COLO668 (cell line): ENCODE results near the gene GABRA4.

ENCODE experiments used
- DNase-seq: peaks from one replicate; lab custom pipeline; 2025; ENCODE audit not compliant: unreplicated experiment; lab: John Stamatoyannopoulos, UW

Gene GABRA4

DNA sequence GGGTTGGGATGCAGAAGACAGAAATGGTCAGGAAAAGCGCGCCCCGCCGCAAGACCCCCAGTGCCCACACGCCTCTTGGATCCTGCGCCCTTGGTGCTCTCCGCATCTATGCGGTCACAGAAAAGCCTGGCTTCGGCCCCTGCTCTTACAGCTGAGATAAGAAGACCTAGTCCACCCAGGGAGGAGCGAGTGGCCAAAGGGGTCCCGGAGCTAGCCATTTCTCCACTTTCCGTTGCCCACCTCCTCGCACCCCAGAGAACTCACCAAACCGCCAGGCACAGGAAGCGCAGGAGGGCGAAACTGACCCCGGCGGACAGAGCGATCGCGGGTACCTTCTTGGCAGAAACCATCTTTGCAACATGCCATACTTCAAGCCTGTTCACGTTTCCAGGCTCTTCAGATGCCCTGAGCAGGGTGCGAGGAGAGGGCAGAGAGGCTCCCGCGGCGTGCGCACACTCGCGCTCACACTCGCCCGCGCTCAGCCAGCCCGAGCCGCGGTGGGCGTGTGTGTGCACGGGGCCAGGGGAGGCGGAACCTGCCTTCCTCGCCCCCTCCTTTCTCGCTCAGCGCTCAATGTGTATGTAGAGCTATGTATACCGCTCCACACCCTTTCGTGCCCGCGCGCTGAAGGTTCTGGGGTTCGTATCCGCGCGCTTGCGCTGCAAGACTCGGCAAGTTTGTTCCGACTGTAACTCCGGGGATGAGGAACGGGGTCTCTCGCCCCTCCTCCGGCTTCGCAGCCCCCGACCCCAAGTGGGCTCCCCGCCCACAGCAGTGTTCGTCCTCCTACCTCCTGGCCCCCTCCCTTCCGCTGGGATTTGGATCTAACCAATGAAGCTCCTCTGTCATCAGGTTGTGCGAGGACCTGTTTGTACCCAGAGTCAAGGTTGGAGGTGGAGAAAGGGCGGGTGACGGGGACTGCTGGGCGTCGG, at the start of gene GABRA4:
GABRA4 (minus strand) TSS at position 507 of the 932 bp plus-strand sequence; CDS start at position 350, 157 bp downstream.
- DNase-seq: peak; percentile 36

DNA sequence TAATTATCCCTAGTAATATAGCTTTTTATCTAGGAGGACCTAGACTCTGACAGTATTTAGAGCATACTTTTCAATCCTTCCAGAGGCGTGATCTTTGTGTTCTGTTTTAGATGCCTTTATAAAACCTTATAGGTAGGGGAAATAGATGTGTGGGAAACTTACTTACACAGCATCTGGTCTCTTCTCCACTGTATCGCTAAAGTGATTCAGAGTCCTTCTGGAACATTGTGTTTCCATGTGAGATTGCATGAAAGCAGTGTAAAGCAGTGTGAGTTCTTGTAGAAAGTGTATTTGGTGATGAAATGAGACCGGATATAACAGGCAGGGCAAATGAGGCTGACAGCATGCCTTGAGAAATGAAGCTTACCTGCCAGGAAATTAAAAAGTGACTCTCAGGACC, 47.4 kb upstream of the GABRA4 start:
- no peak for DNase-seq

DNA sequence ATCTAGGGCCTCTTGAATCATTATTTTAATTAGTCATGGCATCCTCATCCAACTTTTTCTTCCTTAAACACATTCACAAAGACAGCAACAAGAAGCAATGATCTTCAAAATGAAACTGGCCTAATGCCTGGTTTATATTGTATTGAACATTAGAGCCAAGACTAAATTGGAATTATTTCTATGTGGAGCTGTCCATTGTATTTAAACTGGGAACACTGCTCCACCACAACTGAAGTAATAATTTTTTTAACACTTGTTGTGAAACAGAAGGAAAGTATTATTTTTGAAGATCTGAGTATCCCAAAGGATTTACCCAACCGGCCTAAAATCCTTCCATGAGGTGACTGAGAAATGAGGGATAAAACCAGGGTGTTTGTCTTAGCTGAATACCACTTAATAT, 44.9 kb upstream of the GABRA4 start:
- no peak for DNase-seq

DNA sequence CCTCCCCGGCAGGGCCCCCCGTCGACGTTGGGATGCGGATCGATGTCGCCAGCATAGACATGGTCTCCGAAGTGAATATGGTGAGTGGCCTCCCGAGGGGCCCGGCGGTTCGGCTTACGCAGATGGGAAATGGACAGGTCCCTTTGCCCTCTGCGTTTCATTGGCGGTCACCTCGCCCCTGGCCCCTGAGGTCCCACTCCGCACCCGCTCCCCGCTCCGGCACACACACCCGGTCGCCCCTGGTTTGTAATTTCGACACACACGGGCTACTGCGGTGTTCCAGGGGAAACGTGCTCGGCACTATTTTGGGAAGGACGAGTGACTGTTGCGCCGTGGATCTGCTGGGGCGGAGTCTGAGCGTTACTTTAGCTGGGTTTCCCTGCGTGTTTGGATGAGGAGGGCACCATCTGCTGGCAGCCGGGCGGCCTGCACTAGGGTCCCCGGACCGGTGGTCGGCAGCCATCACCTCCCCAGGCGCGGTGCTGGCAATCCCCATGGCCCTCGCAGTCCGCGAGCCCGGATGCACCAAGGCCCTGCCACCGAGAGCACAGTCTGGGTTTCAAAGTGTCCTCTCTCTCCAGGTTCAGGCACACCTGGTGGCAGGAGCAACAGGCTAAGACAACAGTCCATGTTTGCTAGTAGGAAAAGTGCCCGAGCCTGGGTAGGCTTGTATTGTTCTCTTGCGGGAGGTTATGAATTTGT, 39.2 kb upstream of the GABRA4 start:
- DNase-seq: peak; percentile 76

DNA sequence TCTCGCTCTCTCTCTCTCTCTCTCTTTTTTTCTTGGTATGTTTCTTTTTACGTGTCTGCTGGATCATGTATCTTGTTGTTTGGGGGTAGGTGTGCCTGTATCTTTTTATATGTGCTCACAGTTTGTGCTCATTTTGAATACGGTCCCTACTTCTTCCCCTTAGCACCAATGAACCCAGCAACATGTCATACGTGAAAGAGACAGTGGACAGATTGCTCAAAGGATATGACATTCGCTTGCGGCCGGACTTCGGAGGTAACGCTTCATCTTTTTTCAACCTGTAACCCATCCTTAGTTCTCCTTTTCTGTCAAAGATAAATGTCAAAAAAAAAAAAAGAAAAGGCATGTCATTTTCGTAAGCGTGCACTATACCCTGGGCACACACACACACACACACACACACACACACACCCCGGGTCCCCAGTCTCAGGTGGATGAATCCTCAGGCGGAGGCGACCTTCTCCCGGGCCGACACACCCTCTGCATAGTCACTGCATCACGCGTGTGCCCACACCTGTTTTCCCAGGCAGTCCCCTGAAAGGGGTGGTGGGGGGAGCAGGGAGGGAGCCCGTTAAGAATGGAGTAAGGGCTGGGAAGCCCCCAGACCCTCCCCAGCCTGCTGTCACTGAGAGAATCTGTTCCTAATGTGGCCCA, 38.5 kb upstream of the GABRA4 start:
- peak; percentile 41 for DNase-seq

DNA sequence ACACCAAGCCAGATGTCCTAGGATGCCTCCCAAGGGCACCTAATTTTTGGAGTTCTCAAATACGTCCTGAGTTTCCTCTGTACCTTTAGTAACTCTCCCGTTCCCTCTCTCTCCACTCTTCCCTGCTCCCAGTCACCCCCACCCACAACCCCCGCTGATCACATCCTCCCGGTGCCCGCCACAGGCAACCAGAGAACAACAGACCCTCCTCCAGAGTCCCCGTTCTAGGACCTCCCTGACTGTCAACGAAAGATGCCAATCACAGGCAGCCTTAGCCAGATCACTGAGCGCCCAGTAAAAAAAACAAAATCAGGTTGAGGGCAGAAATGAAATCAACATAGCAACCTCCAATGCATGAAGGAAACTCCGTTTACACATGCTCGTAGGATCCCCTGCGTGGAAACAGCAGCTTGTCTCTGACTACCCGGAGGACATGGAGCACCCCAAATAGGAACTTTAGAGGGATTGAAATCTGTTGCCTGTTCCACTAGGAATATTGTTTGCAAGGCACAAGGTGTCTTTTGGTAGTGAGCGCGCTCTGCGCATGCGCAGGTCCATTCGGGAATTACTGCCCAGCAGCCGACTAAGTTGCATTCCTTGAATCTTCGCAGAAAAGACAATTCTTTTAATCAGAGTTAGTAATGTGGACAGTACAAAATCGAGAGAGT, 37.8 kb upstream of the GABRA4 start, which contains the start of gene GABRB1:
GABRB1 (plus strand) TSS at position 557 of the 668 bp plus-strand sequence.
- DNase-seq: peak; percentile 47

DNA sequence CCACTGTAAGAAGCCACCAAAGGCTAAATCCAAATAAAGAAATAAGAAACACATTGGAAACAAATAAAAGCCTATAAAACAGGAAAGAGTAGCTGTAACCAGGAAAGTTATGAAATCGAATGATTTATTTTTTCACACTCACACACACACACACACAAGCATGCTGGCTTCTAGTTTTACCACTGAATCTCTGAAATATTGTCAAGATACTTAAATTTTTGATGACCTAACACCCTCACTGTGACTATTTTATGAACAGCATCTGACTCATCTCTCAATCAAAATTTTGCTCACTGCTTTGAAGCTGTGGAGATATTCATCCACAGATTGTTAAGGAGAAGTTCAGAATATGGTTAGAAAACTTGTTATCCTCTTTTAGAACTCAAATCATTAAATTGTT, 24.1 kb upstream of the GABRA4 start:
- DNase-seq: no peak

DNA sequence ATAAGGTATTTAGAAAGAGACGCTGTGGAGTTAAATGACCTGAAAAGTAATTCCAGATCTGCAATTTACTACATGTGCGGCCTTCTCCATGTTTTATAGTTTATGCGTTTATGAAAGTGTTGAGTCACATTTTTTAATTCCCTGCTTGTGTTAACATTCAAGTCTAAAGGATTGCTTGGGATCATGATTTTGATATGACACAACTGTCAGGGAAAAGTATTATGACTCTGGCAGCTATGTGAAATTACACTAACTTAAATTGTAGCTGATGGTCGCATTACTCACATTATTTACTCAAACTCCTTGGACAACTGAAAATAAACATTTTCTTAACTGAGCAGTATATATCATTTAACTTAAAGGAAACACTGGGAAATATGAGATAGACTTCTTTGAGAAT, 23.7 kb upstream of the GABRA4 start:
- DNase-seq: no peak

DNA sequence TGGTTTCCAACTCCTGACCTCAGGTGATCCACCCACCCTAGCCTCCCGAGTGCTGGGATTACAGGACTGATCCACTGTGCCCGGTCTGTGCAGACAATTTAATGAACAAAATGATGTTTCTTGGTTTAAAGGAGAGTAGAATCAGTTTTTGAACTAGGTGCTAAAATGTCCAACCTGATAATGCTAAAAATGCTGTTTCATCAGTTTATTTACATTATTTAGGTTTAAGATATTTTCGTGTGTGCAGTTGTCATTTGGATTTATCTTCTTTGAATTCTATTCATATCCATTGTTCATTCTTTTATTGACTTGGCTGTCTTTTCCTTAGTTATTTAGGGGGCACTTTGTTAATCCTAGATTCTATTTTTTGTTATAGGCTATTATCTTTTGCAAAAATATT, 20.0 kb upstream of the GABRA4 start:
- no peak for DNase-seq

DNA sequence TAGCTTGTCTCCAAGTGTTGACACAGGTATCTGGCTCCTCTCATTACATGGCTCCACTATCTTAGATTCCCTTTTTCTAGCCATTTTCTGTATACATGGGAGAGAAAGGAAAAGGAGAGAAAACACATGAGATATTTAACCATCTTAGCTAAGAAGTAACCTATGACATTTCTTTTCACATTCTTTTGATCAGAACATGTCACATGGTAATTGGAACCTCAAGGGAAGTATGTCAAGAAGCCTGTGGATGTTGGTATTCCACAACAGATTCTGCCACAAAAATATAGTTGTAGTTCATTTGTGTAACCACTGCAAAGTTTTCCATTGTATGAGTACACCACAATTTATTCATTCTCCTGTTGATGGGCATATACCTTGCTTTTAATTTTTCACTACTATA, 19.3 kb upstream of the GABRA4 start:
- no peak for DNase-seq

DNA sequence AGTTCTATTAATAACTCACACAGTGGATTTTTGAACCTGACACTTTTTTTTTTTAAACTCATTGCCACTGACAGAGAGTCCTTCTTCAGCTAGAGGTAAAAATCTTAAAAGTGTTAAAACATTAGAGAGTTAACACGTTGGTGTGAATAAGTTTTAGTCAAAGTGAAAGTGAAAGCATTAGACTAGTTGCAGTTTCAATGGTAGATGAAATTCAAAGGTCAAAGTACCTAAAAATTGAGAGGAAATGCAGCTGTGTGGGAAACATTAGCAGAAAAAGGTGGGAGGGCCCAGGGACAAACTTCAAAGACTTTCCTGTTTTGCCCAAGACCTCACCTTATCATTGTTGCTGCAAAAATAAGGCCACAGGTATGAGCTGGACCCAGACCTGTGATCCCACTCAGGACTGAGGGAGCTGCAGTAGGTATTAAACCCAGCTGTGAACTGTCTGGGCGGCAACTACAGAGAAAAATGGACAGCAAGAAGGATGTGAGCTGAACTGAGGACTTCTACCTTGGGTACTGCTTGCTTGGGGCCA, 17.6 kb upstream of the GABRA4 start:
- DNase-seq: no peak

DNA sequence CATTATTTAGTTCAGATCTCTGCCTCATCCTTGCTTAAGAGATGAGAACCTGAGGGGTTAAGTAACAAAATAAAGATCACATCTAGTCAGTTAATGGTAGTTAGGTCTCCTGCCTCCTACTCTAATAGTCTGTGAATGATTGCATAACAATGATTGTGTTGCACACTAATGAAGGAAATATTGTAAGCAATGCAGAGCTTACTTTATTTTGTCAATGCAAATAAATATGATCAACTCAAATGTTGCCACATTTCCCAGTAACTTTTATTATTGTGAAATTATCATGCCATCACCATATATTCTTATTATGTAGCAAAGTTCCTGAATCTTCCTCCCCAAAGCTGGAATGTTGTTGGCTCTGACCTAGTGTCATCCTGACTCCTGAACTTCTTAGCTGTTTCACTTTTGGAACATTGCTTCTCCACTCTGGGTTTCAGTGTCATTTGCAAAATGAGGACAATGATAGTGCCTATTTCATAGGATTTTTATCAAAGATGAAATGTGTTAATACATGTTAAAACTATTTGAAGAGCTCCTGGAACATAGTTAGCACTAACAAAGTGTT, 17.0 kb upstream of the GABRA4 start:
- no peak for DNase-seq

DNA sequence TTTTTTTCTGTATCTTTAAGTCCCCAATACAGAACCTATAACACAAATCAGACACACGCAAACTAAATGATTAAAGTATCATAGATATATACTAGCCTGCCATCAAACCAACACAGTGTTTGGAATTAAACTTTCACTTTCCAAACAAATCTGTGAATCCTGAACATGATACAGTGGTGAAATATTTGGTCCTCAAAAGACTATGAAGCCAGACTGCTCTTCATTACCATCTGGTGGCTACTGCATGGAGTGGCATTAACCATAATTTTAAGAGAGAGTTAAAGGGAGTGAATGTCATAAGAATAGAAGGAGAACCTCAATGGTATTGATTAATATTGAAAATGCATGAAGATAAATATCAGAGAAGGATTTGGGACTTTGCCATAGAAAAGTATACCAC, 9.2 kb upstream of the GABRA4 start:
- no peak for DNase-seq

DNA sequence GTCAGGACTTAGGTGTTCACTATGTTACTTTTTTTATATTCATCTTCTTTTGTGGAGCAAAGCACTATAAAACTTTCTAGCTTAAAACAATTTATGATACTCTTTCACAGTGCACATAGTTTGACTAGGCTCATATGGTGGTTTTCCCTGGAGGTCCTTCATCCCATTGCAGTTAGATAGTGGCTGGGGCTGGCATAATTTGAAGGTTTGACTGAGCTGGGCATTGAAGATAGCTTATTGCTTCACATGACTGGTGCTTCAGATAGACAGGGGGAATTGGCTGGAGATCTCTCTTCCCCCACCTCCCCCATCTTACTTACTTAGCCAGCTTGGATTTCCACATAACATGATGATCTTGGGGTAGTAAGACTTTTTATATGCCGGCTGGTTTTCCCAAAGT, 7.0 kb upstream of the GABRA4 start:
- DNase-seq: no peak

DNA sequence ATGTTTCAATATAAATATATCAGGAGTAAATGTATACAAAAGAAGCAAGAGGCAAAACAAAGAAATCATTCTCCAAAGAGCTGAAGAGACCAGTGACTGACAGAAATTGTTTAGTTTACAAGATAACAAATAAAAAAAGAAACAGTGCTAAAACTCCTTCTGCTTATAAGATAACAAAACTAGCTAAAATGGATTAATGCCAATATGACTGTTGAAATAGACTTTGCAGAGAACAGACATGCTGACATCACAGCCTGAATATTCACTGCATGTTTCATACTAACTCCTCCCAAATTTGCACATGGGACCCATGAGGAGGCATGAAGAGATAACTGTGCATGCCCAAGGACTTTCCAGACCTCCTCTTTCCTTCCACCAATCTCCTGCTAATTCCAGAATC, 6.2 kb upstream of the GABRA4 start:
- DNase-seq: no peak

DNA sequence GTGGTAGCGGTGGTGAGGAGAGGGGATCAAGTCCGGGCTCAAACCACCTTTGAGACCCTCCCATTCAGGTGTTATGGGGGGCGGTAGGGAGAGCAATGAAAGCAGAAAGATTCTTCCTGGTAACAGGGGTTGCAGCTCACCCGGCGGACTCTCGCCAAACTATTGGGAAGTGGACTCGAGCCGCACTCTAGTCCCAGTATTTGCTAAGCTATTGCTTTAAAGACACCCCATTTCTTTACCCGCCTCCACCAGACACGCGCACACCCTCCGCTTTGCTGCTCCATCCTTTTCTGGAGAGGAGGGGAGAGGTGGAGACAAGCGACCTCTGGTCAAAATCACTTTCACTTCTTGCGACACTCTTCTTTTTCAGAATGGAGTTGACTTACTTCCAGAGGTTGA, 625 bp upstream of the GABRA4 start:
- no peak for DNase-seq

DNA sequence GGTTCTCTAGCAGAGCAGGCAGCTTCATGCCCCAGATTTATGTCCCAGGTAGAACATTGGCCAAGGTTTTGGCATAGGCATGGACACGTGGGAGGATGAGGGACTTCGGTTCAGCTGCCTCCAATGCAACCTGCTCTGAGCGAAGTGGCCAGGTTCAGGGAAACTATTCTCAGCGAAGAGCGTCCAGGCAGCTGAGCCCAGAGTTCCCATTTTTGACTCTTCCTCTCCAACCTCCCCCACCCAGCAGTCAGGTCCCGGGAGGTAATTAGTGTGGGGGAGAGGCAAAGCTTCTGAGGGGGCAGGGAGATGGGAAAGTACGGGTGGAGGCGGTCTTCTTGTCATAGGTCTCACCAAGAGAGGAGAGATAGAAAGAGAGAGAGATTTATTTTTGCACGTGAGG, 1.0 kb downstream of the GABRA4 start:
- DNase-seq: no peak

DNA sequence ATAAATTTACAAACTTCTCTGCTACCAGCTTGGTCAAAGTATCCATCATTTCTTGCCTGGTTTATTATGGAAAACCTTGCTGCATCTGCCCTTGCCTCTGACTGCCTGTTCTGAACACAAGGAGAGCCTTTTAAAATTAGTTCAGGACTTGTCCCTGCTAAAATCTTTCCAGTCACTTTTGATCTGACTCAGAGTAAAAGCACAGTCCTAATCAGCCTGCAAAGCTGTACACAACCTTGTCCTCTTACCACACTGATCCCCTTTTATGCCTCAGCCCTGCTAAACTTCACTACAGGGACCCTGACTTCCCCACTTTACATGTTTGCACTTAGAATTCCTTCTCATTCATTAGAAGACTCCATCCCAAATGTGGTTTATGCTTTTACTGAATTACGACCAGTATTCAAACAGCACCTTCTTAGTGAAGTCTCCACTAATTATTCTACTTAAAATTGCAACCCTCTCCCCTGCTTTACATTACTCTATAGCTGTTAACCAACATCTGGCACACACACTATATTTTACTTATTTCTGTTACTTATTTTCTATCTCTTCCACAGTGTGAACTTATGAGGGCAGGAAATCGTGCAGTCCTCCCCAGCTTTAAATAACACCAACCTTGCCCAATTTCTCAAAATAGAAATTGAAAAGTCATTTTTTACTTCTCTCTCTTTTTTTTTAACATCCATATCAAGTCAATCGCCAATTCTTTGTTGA, 6.3 kb downstream of the GABRA4 start:
- DNase-seq: no peak

DNA sequence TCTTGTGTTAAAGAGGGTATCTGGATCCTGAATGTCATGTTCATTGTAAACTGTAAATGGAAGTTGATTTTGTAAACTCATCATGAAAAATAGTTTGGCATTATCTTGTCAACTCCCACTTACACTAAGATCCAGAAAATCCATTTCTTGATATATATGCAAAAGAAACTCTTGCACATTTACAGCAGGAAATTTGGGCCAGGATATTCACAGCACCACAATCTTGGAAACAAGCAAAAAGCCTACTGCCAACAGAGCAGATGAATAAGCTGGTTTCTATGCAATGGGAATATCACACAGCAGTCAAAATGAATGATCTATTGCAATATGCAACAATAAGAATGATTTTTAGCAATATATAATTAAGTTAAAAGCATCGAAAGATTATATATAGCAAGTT, 8.6 kb downstream of the GABRA4 start:
- no peak for DNase-seq

DNA sequence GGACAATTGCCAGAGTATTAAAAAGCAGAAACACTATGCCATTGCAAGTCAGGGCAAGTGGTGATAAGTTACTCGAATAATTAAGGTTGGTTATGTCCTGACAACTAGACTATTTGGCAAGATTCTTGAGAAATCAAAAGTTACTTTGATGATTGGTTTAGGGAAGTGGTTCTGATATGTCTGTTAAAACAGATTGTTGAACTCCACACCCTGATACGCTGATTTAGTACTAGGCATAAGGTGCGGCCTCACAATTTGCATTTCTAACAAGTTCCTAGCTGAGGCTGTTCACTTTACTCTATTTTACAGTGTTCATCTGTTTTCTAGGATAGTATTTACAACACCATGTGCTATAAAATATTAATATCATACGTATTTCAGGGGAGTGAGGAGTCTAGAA, 12.5 kb downstream of the GABRA4 start:
- DNase-seq: no peak
